Breast epithelium (tissue), 4 donors: ENCODE measurements around the gene GPR119. TPM values are rescaled to one million over a fixed set of nuclear protein-coding genes. Genes with fewer than 3 reads are reported as not detected.
"Not testable (repeated sequence)": the region's sequence is repeated elsewhere in the genome, so short reads cannot be mapped to it uniquely, and the experiment has no call there.

ENCODE experiments used
- DNase-seq, 2 donors: peaks; one replicate each; pipeline ENCODE4 v3.0.0-alpha.2; 2019; ENCODE audit warnings: low spot score in 2 of 2
- H3K27ac ChIP-seq, 2 donors: fragments of 200-600 bp; sonication (generic) in 1 of 2; one replicate each; pipeline ENCODE4 v1.5.1; 2016 to 2019; ENCODE audit warnings: mild to moderate bottlenecking in 1 of 2
- H3K27me3 ChIP-seq, 2 donors: fragments of 200-600 bp; sonication (generic) in 1 of 2; one replicate each; pipeline versions ENCODE4 v1.5.1 to v1.6.0; 2017 to 2019; ENCODE audit warnings: control low read depth in 1 of 2, mild to moderate bottlenecking in 1 of 2
- H3K36me3 ChIP-seq: fragments of 200-600 bp; one replicate; pipeline ENCODE4 v1.5.1; 2019
- H3K4me1 ChIP-seq, 2 donors: fragments of 200-600 bp; sonication (generic); one replicate each; pipeline ENCODE4 v1.5.1; 2016 to 2019; ENCODE audit warnings: control low read depth in 1 of 2
- H3K4me3 ChIP-seq, 3 donors: fragments of 200-600 bp; sonication (generic); 1 replicate in 2 of 3; 2 replicates in 1 of 3; pipeline ENCODE4 v1.5.1; 2016 to 2019; ENCODE audit warnings: mild to moderate bottlenecking in 3 of 3, moderate library complexity in 2 of 3
- H3K9me3 ChIP-seq, 2 donors: fragments of 200-600 bp; sonication (generic) in 1 of 2; one replicate each; pipeline ENCODE4 v1.5.1; 2016 to 2019; ENCODE audit warnings: control low read depth in 1 of 2
- POLR2A ChIP-seq: fragments of 450-650 bp; IDR thresholded peaks from one replicate; pipeline ENCODE4 v1.6.1; 2016; ENCODE audit warnings: antibody characterized with exemption, mild to moderate bottlenecking, moderate library complexity
- POLR2AphosphoS5 ChIP-seq, 3 donors: sonication (generic); formaldehyde crosslinking; IDR thresholded peaks; one replicate each; pipeline ENCODE4 v1.6.1; 2017; ENCODE audit warnings: antibody characterized with exemption in 3 of 3
- intact Hi-C: fragments of 100-400 bp; cut with DNase I; formaldehyde crosslinking; loops from one replicate; pipeline ENCODE4 v1.15.1; 2023; ENCODE audit warnings: low total_unique reads
- total RNA-seq, 3 donors: library from RNA; depleted of rRNA; stranded (reverse); fragments of >200 nt; gene quantifications; one replicate each; pipeline ENCODE4 v1.1.0, GENCODE V29; 2016
- TF ChIP-seq, protein P1 (sequence below), 3 donors: fragments of 450-650 bp; IDR thresholded peaks; one replicate each; pipeline ENCODE4 v1.5.1; 2016 to 2017; ENCODE audit warnings: antibody characterized with exemption in 3 of 3, mild to moderate bottlenecking in 3 of 3, moderate library complexity in 3 of 3

Gene GPR119
- total RNA-seq, 3 donors from 2014 or later: not detected

DNA sequence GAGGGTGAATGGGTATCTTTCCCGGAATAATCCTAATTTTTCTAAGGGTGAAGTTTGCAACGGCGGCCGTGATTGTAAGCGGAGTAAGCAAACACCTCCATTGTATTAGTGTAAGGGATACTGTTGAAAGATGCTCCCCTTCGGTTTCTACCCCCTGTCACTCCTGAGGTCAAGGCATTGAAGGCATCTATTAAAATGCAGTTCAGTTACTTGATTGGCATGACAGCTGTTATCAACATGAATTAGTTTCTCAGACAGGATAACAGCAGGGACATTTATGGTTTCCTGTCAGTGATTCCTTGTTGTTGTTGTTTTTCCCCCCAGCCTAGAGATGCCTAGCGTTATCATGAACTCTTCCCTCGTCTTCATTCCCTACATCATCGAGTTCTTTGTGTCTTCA lies 45.2 kb downstream of the GPR119 start:
- intact Hi-C loops: loop anchor here (5.0 kb wide), 1 partner anchor 733 kb away; no protein-coding TSS in a partner anchor
- no peak for DNase-seq
- peak overlapping the region; percentile 43 to 83 for H3K27ac ChIP-seq

GRCh38 chrX:130339408-130340222 lies 45.9 kb downstream of the GPR119 start, which contains the start of gene SLC25A14:
TSS of gene SLC25A14 (plus strand) at chrX:130339919. CDS start at chrX:130340279, 360 bp downstream.
- intact Hi-C loops: loop anchor here (5.0 kb wide), 1 partner anchor 732 kb away; no protein-coding TSS in a partner anchor
- H3K4me3 ChIP-seq: peak within 1 kb of the TSS; percentile 54 to 79 (median 74)

More for the DNA sequence above, 45.2 kb downstream of the GPR119 start:
- peaks cover 0 to 17% of the 10 kb centered on the region in 2 donors for H3K27me3 ChIP-seq
- no peaks in the 10 kb centered on the region for H3K4me1 ChIP-seq
- no peaks in the 10 kb centered on the region for H3K36me3 ChIP-seq
- H3K4me3 ChIP-seq: peak overlapping the region; percentile 54 to 79 (median 74)
- TF ChIP-seq POLR2A (no peak), POLR2AphosphoS5 (IDR thresholded peaks at IDR 0.05) (no peak)
- TF ChIP-seq, protein P1, sequence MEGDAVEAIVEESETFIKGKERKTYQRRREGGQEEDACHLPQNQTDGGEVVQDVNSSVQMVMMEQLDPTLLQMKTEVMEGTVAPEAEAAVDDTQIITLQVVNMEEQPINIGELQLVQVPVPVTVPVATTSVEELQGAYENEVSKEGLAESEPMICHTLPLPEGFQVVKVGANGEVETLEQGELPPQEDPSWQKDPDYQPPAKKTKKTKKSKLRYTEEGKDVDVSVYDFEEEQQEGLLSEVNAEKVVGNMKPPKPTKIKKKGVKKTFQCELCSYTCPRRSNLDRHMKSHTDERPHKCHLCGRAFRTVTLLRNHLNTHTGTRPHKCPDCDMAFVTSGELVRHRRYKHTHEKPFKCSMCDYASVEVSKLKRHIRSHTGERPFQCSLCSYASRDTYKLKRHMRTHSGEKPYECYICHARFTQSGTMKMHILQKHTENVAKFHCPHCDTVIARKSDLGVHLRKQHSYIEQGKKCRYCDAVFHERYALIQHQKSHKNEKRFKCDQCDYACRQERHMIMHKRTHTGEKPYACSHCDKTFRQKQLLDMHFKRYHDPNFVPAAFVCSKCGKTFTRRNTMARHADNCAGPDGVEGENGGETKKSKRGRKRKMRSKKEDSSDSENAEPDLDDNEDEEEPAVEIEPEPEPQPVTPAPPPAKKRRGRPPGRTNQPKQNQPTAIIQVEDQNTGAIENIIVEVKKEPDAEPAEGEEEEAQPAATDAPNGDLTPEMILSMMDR (IDR thresholded peaks at IDR 0.05): no peak
- no peaks in the 10 kb centered on the region for H3K9me3 ChIP-seq

DNA sequence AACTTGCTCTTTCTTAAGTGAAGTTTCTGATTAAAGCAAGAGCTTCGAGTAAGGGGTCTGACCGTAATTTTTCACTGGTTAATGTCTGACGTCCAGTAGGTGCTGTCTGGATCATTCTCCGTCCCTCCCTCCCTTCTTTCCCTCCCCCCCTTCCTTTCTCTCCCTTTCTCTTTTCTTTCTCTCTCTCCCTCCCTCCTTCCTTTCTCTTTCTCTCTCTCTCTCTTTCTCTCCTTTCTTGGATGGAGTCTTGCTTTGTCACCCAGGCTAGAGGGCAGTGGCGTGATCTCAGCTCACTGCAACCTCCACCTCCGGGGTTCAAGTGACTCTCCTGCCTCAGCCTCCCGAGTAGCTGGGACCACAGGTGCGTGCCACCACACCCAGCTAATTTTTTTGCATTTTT lies 46.6 kb downstream of the GPR119 start:
- H3K36me3 ChIP-seq, H3K9me3 ChIP-seq, DNase-seq, intact Hi-C loops, H3K4me1 ChIP-seq, H3K27ac ChIP-seq: not testable (repeated sequence)
- Histone ChIP-seq H3K4me3 (peak overlapping the region; percentile 54 to 79 (median 74)), H3K27me3 (peaks cover 0 to 21% of the 10 kb centered on the region in 2 donors)

More at GRCh38 chrX:130339408-130340222, 45.9 kb downstream of the GPR119 start, which contains the start of gene SLC25A14:
- peak; percentile 46 to 63 for DNase-seq
- Histone ChIP-seq H3K27me3 (peaks cover 0 to 17% of the 10 kb centered on the region in 2 donors), H3K36me3 (no peaks in the 10 kb centered on the region), H3K4me1 (no peaks in the 10 kb centered on the region), H3K9me3 (no peaks in the 10 kb centered on the region), H3K27ac (peak within 1 kb of the TSS; percentile 43 to 83)
- TF ChIP-seq POLR2A (no peak), POLR2AphosphoS5 (IDR thresholded peaks at IDR 0.05) (no peak)
- TF ChIP-seq, protein P1 (IDR thresholded peaks at IDR 0.05): no peak

DNA sequence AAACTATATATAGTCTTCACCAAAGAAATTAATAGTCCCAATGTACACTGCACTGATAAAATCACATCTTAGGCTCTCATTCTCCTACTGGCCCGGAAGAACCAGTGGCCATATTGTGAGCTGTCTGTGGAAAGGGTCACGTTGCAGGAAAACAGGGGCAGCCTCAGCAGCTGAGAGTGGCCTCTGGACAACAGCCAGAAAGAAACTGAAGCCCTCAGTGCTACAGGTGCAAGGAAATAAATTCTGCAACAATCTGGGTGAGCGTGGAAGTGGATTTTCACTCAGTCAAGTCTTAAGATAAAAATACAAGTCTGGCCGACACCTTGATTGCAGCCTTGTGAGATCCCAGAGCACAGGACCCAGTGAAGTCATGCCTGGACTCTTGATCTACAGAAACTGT lies 48.9 kb downstream of the GPR119 start:
- TF ChIP-seq POLR2AphosphoS5 (IDR thresholded peaks at IDR 0.05): no peak
- TF ChIP-seq POLR2A: no peak
- TF ChIP-seq, protein P1 (IDR thresholded peaks at IDR 0.05): no peak
- Histone ChIP-seq H3K4me1 (no peaks in the 10 kb centered on the region), H3K36me3 (no peaks in the 10 kb centered on the region), H3K27me3 (peaks cover 0 to 20% of the 10 kb centered on the region in 2 donors), H3K9me3 (no peaks in the 10 kb centered on the region), H3K27ac (no peak overlapping the region), H3K4me3 (no peak overlapping the region)
- intact Hi-C loops: no loop called here
- DNase-seq: no peak

Other genes starting within 250 kb of the GPR119 start
- 10 to 100 TPM; 13.5 to 24.6 (median 16.6) TPM for gene AIFM1, start 219.8 kb downstream of the GPR119 start, total RNA-seq
- 1 to 10 TPM in 2 of 3 donors, under 1 TPM in 1; 0.73 to 2.6 (median 1.6) TPM for gene RAB33A, start 213.7 kb downstream of the GPR119 start, total RNA-seq
- gene ZNF280C, start 116.8 kb downstream of the GPR119 start, total RNA-seq: 1 to 10 TPM; 4.9 to 6.4 (median 5.0) TPM
- 10 to 100 TPM in 2 of 3 donors, 1 to 10 TPM in 1; 8.2 to 18.4 (median 16.1) TPM for gene SLC25A14, start 45.8 kb downstream of the GPR119 start, total RNA-seq
- 10 to 100 TPM; 14.7 to 17.9 (median 16.2) TPM for gene RBMX2, start 16.3 kb upstream of the GPR119 start, total RNA-seq